Cerebellar cortex (tissue), 1 donor: ENCODE measurements around the gene CENPM.
"Not testable (repeated sequence)": the region's sequence is repeated elsewhere in the genome, so short reads cannot be mapped to it uniquely, and the experiment has no call there.

ENCODE experiments used
- DNase-seq: peaks from one replicate; pipeline ENCODE4 v3.0.0-alpha.2; 2015; ENCODE audit warnings: low spot score

Gene CENPM

DNA sequence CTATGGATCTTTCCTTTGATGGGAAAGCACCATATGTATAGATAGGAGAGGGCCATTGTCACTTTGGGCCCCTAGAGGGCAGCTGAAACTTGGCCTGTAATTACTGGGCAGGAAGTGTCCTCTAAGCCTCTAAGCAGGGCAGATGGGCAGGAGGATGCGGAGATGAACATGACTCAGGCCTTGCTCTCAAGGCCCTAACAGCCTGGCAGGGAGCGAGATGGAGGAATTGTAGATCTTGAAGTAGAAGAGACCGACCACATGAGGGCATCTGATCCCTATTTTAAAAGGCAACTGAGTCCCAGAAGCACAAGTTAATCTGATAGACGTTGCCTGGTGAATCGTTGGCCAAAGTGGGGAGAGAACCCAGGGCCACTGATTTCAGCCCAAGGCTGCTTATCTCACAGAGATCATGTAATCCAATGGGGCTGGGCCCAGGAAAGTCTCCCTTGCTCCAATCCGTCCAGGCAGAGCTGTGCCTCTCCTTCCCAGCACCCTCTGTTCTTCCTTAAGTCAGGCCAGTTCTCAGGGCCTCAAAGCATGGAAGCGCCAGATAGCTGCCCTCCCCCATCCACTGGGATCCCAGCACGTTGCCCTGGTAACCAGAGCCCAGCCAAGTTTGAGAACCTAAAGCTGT lies 19.8 kb upstream of the CENPM start:
- peak; percentile 80 for DNase-seq

DNA sequence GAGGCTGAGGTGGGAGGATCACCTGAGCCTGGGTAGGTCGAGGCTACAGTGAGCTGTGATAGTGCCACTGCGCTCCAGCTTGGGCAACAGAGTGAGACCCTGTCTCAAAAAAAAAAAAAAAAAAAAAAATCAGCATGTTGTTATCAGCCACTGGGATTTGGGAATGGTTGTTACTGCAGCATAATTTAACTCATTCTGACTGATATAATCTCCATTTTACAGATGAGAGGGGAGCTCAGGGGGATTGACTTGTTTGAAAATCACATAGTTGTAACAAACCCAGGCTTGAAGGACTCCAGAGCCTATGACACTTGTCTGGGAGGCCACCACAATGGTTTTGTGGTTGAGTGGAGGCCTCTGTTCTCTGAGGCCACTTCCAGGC lies 19.3 kb upstream of the CENPM start:
- no peak for DNase-seq

DNA sequence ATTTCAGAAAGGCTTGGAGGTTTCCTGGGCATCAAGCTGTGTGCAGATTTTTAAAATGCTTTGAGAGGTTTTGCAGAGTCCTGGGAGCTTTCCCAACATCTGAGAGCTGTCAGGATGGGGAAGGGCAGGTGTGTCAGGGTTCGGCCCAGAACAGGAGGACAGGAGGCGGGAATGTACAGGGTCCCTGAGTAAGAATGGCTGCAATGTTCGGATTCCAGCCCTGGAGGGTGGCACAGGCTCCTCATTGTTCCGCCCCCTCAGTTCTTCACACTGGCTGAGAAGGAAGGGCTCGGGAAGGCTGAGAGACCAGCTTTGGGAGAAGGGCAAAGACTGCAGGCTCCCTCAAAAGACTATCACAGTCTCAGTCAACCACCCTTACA lies 17.1 kb upstream of the CENPM start:
- DNase-seq = no peak

DNA sequence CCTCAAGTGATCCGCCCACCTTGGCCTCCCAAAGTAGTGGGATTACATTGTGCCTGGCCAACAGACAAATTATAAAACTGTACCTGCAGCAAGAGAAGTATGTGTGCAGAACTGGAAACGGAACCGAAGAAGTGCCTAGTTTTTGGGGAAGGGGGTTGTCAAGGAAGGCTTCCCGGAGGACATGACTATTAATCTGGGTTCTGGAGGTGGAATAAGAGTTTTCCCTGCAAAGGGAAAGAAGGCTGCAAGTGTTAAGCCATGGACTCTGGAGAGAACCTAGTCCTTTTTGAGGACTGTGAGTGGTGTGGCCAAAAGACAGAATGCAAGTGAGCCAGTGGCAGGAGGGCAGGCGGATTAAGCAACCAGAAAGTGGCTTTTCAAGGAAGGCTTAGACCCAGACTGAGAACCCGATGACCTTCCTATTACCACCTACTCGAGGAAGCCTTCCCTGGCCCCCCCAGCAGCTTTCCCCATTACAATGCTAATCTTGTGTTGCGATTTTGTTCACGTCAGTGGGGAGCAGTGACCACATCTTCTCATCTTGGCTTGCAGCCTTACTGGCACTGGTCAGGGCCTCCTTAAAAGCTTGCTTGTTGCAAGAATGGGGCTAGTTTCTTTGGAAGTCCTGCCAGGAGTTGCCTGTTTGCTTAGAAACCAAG lies 16.6 kb upstream of the CENPM start:
- DNase-seq = no peak

DNA sequence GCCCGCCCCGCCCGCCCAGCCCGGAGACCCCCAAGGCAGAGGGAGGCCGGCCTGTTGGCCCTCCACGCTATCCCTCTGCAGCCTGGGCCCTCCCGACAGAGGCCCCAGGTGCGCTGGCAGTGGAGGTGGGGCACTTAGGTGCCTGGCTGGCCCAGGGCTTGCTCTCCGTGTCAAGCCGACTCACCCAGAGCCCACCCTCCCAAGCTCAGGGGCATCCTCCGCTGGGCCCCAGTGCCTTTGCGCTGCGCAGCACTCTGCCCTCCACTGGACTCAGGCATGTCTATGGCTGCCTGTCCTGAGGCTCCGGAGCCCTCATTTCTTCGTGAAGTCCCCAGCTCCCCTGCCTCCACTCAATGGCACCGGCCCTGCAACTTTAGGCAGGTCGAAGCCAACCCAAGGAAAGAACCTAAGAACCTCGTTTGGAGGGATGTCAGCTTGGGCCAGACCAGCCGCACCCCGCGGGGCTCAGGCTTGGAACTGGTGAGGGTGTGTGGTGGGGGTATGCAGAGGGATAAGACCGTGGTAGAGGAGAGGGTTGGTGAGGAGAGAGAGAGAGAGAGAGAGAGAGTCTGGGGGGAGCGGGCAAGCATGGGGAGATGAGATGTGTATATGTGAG lies 11.1 kb upstream of the CENPM start:
- no peak for DNase-seq

DNA sequence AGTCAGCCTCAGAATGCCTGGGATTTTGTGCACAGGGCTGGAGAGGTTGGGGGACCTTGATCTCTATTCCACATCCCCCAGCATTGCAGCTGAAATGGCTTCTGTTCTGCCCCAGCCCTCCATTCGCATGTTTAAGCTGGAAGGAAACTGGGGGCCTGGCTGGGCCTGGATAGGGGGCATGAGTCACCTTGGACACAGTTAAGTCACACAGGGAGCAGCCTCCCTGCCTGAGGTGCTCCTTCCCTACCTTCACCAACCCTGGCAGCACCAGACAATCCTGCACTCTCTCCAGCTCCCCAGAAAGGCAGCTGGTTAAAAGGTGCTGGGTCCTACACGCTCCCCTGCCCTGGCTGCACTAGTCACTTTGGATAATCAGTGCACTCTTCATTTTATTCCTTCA lies 5.8 kb upstream of the CENPM start:
- no peak for DNase-seq

DNA sequence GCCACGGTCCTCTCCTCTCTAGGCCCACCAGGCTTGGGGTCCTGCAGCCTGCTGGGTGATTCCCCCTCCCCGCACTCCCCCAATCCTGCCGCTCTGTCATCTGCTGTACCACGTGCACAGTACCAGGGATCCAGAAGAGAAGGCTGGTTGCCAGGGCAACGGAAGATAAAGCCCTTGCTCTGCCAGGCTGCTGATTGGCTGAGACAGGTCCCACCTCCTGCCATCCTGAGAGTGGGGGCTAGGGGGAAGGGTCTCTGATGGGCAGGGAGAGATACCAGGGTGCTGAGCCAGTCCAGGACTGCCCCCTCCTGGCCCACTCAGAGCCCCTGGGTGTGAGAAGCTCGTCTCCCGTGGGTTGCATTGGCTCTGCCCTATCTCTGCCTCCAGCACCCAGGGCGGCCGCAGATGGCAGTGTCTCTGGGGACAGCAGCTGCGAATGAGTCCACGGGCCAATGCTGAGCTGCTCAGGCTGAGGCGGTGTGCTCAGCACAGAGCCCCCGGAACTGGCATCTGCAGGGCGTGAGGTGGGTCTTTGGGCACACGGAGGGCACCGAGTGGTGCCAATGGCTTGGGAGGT lies 5.0 kb upstream of the CENPM start, which contains the start of gene SMIM45:
TSS of gene SMIM45 (plus strand) at position 253 of the 577 bp plus-strand sequence.
- peak; percentile 97 for DNase-seq

DNA sequence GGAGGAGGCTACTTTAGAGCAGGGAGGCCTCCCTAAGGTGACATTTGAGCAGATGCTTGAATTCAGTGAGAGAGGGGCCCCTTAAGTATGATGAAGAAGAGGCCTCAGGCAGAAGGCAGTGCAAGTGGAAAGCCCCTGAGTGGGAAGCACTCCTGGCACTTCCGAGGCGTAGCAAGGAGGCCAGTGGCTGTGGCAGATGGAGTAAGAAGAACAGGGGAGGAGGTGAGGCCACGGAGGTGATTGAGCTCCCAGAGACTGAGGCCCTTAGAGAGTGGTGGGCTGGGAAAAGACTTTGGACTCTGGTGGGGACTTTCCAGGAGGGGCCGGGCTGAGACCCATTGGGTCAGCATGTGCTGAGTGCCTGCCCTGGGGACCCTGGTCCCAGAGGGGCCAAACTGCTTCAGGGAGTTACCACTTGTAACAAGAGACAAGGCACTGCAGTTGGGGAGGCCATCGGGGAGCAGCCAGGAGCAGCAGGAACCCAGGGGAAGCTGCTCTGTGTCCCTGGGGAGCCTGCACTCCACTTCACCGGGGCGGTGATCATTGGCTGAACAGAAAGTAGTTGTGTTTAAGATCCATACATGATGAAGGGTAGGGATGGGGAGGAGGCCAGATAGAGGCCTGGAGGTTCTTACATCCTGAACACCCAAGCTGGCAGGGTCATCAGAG lies 2.5 kb upstream of the CENPM start:
- DNase-seq = no peak

DNA sequence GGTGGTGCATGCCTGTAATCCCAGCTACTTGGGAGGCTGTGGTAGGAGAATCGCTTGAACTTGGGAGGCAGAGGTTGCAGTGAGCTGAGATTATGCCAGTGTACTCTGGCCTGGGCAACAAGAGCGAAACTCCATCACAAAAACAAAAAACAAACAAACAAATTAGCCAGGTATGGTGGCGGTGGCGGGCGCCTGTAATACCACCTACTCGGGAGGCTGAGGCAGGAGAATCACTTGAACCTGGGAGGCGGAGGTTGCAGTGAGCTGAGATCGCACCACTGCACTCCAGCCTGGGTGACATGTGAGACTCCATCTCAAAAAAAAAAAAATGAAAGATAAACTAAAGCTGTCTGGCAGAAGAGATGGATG lies 2.0 kb upstream of the CENPM start:
- not testable (repeated sequence) for DNase-seq

DNA sequence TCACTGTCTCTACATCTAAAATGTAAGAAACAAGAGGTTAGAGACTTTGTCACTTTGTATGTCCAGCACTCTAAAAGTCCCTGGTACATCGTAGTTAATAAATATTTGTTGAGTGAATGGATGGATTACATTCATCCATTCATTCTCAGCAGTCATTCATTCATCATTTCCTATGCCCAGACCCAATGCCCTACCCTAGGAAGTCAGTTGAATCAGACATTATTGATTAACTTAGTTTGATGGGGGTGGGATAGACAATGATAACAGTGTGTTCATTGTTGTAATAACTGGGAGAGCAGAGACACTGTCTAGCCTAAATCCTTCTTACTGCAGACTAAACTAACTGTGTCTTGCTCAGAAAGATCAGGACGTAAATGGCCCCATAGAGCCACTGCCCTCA lies 1.2 kb upstream of the CENPM start:
- DNase-seq = no peak

DNA sequence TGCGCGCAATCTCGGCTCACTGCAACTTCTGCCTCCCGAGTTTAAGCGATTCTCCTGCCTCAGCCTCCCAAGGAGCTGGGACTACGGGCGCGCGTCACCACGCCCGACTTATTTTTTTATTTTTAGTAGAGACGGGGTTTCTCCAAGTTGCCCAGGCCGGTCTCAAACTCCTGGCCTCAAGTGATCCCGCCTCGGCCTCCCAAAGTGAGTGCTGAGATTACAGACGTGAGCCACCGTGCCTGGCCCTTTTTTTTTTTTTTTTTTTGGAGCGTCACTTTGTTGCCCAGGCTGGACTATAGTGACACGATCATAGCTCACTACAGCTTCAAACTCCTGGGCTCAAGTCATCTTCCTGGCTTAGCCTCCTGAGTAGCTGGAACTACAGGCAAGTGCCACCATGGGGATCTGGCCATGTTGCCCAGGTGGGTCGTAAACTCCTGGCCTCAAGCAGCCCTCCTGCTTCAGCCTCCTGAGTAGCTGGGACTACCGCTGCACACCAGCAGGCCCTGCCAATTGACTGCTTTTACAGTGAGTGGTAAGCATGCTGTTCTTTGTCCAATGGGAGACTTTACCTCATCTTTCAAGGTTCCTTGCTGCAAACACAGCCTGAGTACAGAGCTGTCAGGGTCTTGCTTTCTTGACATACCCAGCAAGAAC lies 600 bp upstream of the CENPM start:
- no peak for DNase-seq

DNA sequence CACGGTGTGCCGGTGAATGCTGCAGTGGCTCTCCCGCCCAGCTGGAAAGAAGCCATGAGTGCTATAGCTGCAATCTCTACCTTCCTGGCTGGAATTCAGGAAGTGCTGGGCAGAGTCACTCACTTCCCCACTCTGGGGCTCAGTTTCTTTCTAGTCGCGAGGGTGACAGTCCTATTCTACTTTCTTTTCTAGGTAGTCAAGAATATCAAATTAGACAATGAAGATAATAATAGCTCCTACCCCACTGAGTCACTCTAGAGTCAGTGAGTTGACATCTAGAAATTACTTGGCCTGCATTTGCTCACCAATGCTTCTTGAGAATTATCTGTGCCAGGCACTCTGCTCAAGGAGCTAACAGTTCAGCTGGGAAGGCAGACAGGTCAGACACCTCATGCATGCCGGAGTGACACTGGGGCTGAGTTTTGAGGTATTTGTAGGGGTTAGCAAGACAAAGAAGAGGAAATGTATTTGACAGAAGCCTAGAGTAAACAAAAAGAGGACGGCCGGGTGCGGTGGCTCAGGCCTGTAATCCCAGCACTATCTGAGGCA lies 3.2 kb downstream of the CENPM start:
- no peak for DNase-seq

DNA sequence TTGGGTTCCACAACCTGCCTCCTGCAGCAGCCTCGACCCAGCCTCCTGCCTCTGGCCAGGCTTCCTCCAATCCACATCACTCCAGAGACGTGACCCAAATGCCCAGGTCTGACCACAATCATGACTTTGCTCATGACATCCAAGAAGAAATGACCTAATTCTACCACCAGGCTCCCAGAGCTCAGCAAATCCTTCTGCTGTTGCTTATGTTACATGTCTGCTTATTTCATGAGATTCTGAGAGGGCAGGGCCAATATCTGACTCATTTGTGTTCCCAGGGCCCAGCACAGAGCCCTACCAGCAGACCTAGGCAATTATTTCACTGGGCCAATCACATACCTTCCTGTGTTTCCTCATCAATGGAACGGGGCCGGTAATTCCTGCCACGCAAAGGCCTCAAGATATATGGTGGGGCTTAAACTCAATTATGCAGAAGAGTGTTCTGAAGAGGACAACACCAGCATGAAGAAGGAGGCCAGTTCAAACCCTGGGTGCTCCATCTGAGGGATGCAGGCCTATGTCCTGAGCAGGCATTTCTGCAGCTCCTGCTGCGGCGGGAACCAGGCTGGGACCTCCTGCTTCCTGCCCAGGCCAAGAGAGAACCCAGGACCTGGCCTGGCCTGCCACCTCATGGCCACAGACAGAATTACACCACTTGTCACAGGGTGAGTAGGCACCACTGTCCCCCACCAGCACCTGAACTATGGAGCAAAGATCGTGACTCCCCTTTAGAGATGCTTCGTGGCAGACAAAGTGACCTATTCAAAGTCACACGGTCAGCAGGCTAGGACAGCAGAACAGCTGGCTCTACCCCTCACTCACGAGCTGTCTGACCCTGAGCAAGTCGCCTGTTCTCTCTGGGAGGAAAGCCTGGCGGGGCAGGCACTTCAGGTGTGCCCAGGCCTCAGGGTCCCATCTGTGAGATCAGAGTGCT lies 5.9 kb downstream of the CENPM start:
- peak; percentile 92 for DNase-seq

DNA sequence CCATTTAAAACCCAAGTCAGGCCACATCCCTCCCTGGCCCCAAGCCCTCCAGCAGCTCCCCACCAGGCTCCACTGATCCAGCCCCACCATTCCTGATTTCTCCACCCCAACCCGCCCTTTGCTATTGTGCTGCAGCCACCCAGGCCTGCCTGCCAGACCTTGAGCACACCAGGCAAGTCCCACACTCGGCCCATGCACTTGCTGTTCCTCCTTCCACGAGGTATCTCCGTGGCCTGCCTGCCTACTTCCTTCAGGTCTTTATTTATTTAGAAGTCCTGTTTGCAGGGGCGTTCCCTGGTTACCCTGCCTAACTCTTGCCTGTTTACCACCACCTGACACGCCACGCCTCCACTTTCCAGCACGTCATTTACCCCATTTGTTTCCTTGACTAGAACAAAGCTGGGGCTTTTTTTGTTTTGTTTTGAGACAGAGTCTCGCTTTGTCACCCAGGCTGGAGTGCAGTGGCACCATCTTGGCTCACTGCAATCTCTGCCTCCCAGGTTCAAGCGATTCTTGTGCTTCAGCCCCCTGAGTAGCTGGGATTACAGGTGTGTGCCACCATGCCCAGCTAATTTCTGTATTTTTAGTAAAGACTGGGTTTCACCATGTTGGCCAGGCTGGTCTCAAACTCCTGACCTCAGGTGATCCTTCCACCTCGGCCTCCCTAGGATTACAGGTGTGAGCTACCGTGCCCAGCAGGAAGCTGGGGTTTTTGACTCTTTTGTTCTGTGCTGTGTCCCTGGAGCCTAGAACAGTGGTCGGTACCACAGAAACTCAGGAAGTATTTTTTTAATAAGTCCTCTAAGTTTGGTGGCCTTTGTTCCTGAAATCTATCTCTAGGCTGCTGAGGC lies 6.7 kb downstream of the CENPM start:
- DNase-seq = peak; percentile 40

DNA sequence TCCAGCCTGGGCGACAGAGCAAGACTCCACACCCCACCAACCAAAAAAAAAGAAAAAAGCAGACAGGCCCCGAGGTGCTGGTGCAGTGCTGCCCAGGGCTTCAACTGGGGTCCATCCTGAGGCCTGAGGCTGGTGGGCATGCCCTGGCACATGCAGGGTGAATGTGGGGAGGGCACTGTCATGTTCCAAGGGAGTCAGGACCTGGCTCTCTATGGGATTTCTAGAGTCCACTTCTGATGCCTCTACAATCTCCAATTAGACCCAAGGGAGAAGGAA lies 10.1 kb downstream of the CENPM start:
- no peak for DNase-seq

DNA sequence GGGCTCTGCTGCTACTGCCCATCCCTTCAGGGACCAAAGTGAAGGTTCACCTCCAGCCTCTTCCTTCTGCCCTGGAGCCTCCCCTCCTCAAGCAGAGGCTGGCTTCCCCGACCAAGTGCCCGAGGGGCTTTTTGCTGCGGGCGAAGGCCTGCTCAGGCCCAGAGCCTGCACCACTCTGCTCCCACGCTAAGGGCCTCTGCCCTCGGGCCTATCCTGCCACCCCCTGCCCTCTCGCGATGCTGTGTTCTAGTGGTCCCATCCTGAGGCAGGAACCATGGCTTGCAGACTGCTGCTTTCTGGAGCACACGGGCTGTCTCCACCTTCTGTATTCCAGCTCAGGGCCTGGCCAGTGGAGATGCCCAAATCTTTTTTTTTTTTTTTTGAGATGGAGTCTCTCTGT lies 11.4 kb downstream of the CENPM start:
- no peak for DNase-seq

DNA sequence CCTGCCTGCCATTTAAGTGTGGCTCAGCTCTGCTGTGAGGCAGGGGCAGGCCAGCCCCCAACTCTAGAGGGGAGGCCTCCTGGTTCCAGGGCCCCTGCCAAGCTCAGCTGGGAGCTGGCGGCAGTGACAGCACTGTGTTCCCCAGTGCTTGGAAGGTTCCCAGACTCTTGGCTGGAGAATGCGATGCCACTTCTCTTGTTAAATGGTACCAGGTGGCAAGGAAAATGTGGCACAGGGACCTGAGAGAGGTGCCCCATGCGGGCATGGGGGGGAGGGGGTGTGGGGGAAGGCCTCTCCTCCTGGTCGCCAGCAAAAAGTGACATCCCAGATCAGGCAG lies 12.0 kb downstream of the CENPM start:
- peak; percentile 96 for DNase-seq

DNA sequence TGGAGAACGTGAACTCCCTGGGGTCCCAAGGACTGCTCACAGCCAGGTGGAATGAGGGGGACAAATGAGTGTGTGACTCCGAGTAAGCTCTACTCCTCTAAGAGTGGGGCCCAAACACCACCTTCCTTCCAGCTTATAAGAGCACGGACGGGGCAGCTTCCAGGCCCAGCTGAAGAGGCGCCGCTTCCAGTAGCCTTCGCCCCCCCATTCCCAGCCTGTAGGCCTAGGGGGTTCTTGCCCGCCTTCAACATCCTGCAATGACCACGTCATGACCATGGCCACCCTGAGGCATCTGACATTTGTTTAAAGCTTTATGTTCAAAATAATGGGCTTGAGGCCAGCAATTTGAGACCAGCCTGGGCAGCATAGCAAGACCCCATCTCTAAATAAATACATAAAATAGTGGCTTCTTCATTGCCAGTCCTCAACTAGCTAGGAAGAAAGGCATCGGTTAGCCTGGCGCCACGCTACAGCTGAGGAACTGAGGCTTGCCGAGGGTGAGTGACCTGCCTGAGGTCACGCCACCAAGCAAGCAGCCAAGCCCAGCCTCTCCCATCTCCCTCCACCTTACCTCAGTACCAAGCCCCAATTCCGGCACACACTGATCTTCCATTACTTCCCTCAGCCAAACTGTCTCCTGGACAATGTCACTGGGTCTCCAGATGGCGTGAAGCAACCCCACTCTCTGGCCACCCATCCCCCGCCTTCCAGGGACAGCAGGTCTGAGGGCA lies 12.5 kb downstream of the CENPM start:
- peak; percentile 93 for DNase-seq

DNA sequence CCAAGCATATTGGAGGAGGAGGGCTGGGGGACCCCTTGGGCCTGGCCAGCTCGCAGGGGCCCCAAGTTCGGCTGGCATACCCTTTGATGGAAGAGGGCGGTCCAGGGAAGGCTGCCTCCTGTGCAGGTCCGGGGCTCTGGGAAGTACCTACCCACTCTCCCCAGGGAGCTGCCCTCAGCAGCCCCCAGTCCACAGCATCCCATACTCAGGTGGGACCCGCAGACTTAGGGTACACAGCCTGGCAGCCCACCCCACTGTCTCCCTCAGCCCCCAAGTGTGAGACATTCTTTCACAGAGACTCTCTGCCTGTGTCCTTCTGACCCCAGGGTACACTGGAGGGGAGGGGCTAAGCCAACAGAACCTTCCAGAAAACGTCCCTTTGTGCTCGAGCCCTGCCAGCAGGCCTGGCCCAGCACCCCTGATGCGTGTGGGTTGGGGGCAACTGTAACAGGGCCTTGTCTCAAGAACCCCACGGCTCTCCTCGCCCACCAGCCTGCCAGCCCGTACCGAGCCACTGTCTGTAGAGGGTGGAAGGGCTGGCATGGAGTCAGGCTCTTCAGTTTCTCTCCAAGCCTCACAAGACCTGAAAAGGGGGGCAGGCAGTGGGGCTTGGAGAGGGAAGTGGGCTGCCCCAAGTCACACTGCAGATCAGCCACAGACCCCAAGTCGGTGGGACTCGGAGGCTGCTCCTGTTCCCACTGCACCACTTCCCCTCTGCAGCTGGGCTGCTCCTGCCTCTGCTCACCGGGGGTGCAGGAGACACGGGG lies 13.4 kb downstream of the CENPM start:
- DNase-seq = no peak
